GM10248 (cell line): ENCODE results near the gene IL17RB.

Experiments
- CTCF ChIA-PET: fragments of 300-600 bp; sonication (Branson Sonifier 250); formaldehyde crosslinking; extraction: SDS; loops from one replicate; lab custom pipeline; 2021; ENCODE audit warnings: antibody characterized with exemption; lab: Yijun Ruan, JAX
- POLR2A ChIA-PET: fragments of 350-650 bp; sonication (Branson Sonifier 250); formaldehyde crosslinking; extraction: SDS; loops from one replicate; lab custom pipeline; 2020; ENCODE audit warnings: antibody characterized with exemption; lab: Yijun Ruan, JAX
- DNase-seq: peaks from one replicate; pipeline ENCODE4 v3.0.0; 2012; ENCODE audit errors: extremely low spot score
- CTCF ChIP-seq: IDR thresholded peaks from 2 replicates; pipeline ENCODE4 v1.5.1; 2012; ENCODE audit warnings: mild to moderate bottlenecking, low read depth; ENCODE audit errors: extremely low read depth, missing control alignments, control extremely low read depth

IL17RB gene

GRCh38 chr3:53846134-53846850, at the start of gene IL17RB, which contains the start of gene CHDH:
TSS of gene IL17RB (plus strand) at chr3:53846568. CDS start at chr3:53846589, 21 bp downstream.
TSS of gene CHDH (minus strand) at chr3:53846419. CDS start at chr3:53824008, 22,411 bp downstream.
- peak; percentile 68 for DNase-seq
- ChIA-PET POLR2A (no interaction called here), CTCF (interaction anchor here (0.6 to 1.5 kb wide), 3 partner anchors 11 to 21 kb away, joined by 3 read pairs; no protein-coding TSS in a partner anchor)
- TF ChIP-seq CTCF: no peak

DNA sequence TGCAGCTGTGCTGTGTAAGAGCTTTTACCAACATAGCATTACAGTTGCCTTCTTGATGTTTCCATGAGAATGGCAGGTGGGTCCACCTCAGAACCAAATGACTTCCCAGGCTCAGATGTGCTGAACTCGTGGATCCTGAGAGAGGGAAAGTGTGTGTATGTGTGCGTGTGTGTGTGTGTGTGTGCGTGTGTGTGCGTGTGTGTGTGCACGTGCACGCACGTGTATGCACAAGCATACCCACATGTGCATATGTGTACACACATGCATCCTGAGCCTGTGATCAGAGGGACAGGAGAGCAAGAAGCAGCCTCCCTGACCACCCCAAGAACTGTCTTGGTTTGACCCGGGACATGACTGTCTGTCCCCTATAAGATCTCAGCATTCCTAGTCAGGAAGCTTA, 48.2 kb upstream of the IL17RB start:
- no peak for DNase-seq
- CTCF ChIA-PET: no interaction called here
- TF ChIP-seq CTCF: no peak

DNA sequence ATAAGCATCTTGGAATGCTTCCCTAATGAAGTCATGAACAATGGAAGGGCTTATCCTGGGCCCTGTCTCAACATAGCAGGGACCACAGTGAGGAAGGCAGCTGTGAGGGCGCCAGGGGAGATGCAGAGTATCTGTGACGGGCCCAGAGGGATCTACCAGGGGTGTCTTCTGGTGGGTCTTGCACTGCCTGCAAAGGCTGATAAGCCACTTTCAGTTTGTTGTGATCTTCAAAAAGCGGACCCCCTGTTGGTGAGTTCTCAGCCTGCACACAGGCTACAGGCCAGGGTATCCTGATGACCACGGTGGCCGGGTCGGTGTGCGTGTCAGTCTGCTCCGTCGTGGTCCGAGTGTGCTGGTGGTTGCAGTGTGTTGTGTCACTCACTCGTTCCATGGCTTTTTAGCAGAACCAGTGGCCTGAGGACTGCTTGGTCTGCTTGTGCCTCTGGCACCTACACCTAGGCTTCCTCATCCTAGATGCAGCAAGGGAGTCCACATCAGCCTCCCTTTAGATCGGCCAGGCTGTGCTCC, 47.0 kb upstream of the IL17RB start:
- DNase-seq: no peak
- no peak for TF ChIP-seq CTCF
- CTCF ChIA-PET: interaction anchor here (1.3 kb wide), 1 partner anchor 33 kb away, joined by 3 read pairs; no protein-coding TSS in a partner anchor
- POLR2A ChIA-PET: no interaction called here

More for the DNA sequence above, 48.2 kb upstream of the IL17RB start:
- POLR2A ChIA-PET: no interaction called here

DNA sequence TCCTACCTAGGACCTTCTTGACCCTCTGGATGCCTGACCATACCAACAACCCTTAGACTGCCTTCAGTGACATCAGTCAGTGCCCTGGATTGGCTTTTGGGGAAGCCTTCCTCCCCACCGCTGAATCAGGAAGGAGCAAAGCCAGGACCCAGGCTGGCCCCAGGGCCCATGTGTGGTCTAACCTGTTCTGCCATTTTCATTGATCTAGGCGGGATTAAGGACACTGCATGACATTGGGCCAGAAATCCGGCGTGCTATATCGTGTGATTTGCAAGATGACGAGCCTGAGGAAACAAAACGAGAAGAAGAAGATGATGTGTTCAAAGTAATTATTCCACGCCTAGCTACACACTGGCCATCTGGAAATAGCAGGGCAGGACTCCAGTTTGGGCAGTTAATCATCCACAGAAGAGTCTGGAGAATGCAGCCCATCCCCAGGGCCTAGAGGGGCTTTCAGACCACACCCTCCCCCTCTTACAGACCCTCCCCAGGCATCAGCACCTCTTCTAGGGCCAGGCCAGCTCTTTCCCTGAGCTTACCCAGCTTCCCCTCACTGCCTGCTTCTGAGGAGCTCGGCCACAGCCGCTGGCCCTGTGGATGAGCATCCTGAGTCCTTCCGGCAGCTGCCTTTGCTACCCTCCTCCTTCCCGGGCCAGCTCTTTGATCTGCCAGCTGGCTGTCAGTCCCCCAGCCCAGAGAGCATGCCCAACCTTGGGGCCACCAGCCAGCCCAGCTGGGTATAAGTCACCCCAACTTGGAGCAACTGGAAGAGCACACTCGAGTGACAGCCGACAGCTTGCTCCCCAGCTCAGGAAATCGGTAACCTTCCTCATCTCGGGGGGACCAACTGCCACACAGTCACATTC, 46.1 kb upstream of the IL17RB start:
- POLR2A ChIA-PET: no interaction called here
- CTCF ChIA-PET: interaction anchor here (1.3 kb wide), 1 partner anchor 34 kb away, joined by 3 read pairs; no protein-coding TSS in a partner anchor

GRCh38 chr3:53801319-53801718, 45.0 kb upstream of the IL17RB start:
- ChIA-PET POLR2A (no interaction called here), CTCF (no interaction called here)
- TF ChIP-seq CTCF: no peak
- DNase-seq: no peak

More for the DNA sequence above, 46.1 kb upstream of the IL17RB start:
- TF ChIP-seq CTCF: no peak
- DNase-seq: no peak

- ChIA-PET POLR2A (no interaction called here), CTCF (no interaction called here)
- no peak for TF ChIP-seq CTCF
- DNase-seq: no peak
Measured at GRCh38 chr3:53802256-53802880, 44.0 kb upstream of the IL17RB start.
